ENCODE data around the gene HSPA6.
"Not testable (repeated sequence)": the region's sequence is repeated elsewhere in the genome, so short reads cannot be mapped to it uniquely, and the experiment has no call there.

Gene HSPA6

GRCh38 chr1:161505686-161506085 is 18.7 kb upstream of the HSPA6 start:
- no peak for DNase-seq

DNA sequence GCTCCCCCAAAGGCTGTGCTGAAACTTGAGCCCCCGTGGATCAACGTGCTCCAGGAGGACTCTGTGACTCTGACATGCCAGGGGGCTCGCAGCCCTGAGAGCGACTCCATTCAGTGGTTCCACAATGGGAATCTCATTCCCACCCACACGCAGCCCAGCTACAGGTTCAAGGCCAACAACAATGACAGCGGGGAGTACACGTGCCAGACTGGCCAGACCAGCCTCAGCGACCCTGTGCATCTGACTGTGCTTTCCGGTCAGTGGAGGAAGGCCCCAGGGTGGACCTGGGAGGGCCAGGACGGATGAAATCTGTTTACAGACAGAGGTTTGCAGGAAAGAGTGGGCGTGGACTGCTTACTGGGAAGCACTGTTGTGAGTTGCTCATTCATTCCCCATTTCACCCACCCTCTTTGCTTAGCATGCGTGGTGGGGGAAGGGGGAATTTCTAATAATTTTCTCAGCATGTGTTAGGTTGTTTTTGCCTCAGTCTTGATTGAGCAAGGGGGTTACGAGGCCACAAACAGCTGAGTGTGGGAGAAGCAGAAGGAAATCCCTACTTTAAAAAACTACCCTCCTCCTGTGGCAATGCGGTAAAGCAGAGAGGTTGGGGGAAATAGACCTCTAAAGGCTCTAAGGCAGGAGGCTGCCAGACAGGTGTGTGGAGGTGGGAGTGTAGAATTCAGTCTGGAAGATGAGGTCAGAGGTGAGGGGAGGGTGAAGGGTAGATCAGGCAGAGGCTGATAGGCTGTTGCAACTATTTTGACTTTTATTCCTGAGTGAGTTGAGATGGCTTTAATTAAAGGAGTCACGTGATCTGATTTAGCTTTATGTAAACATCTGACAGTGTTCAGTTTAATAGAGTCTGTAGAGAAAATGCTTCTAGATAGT is 17.8 kb upstream of the HSPA6 start:
- peak; percentile 78 to 82 for DNase-seq

DNA sequence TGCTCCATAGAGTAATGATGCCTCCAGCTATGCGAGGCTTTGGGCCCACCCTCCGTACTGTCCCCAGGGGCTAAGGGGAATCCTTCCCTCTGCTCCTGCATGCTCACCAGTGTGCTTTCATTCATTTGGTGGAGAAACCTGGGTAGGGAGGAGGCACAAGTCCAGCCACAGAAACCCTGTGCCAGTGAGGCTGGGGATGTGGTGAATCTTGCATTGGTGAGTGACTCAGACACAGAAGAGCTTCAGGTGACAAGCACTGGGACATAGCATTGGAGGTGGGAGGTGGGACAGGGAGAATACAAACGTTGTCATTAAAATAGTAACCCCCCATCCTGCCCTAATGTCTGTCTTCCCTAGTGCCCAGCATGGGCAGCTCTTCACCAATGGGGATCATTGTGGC is 13.9 kb upstream of the HSPA6 start:
- DNase-seq: no peak

DNA sequence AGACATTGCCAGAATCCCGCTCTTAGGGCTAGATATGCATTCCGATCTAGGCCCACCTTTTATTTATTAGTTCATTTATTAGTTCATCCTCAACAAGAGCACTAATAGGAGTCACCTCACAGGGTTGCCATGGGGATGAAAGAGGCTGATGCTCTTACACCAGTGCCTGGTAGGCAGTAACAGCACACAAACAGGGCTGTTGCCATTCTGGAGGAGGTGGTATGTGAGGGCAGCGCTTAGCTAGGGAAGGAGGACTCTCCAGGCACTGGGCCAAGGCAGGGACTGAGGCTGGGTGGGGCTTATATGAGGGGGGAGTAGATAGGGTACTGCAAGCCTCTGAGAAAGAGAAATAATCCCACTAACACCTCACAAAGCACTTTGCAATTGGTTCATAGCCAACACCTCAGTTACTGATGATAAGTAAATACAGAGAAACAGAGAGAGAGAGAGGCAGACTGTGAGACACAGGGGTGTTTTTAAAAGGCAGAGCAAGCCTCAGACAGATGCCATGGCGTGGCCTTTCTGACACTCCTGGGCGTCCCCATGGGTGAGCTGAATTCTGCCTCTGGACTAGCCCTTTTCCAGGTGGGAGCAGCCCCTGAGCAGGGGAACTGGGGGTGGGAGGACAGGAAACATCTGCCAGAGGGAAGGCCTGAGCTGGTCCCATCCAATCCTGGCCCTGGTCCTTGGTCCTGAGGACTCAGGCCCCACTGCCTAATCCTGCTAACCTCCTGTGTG is 13.2 kb upstream of the HSPA6 start:
- DNase-seq: no peak

DNA sequence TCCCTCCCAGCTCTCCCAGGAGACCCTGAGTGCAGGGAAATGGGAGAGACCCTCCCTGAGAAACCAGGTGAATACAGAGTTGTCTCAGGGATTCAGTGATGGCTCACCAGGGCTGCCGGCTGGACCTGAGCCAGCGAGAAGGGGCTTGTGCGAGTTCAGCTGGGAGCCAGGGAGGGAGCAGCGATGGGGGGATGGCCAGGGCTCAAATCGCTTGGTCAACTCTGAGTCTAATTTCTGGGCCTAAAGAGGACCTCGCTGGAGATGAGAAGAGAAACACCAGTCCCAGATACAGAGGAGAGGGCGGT is 12.6 kb upstream of the HSPA6 start:
- DNase-seq: no peak

DNA sequence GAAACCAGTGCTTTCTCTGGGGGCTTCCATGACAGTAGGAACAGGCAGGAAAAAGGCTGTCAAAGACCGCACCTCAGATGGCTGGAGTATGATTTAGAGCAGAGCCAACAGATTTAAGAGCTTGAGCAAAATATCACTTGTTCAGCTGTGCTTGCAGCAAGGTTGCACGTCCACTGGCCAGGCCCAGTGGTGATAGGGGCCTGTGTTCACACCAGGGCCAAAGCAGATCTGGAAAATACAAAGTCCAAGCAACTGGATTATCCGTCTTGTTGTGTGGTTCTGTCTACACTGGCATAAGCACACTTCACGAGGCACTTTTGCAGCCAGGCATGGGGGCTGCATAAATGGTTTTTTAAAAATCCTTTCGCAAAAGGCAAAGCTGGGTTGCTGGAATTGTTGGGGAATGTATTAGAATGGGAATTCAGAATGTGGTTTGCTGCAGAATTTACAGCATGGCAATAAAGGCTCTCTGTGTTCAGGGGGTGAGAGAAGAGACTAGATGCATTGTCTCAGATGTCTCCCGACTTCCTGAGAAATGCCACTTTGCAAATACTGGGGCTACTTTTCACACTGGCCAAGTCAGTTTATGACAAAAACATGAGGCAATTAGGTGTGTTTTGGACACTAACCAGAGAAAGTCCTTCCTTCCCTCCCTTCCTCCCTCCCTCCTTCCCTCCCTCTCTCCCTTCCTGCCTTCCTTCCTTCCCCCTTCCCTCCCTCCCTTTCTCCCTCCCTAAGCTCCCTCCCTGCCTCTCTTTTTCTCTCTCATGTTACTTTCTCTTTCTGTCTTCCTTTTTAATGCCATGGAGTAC is 11.5 kb upstream of the HSPA6 start:
- DNase-seq: not testable (repeated sequence)

DNA sequence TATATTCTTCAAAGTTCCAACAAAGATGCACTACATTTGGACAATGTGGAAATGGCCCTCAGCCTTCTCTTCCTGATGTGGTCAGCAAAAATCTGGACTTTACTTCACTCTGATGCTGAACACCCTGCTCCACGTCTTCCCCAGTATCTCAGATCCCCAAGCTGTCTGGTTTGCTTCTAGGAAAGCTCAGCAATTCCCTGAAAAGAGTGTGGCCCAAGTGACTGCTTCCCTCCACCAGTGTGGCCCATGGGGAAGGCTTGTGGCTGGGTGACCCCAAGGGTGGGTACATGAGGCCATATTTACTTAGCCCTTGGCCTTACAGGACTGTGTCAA is 10.9 kb upstream of the HSPA6 start:
- DNase-seq: not testable (repeated sequence)

- DNase-seq: not testable (repeated sequence)
These were observed 10.4 kb upstream of the HSPA6 start for GRCh38 chr1:161513953-161514352.

- not testable (repeated sequence) for DNase-seq
These were observed 1.1 kb upstream of the HSPA6 start for GRCh38 chr1:161523041-161523816.

GRCh38 chr1:161524742-161525291 is 477 bp downstream of the HSPA6 start:
- DNase-seq: not testable (repeated sequence)

DNA sequence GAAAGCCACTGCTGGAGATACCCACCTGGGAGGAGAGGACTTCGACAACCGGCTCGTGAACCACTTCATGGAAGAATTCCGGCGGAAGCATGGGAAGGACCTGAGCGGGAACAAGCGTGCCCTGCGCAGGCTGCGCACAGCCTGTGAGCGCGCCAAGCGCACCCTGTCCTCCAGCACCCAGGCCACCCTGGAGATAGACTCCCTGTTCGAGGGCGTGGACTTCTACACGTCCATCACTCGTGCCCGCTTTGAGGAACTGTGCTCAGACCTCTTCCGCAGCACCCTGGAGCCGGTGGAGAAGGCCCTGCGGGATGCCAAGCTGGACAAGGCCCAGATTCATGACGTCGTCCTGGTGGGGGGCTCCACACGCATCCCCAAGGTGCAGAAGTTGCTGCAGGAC is 981 bp downstream of the HSPA6 start:
- DNase-seq: not testable (repeated sequence)

DNA sequence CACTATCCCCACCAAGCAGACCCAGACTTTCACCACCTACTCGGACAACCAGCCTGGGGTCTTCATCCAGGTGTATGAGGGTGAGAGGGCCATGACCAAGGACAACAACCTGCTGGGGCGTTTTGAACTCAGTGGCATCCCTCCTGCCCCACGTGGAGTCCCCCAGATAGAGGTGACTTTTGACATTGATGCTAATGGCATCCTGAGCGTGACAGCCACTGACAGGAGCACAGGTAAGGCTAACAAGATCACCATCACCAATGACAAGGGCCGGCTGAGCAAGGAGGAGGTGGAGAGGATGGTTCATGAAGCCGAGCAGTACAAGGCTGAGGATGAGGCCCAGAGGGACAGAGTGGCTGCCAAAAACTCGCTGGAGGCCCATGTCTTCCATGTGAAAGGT is 1.6 kb downstream of the HSPA6 start:
- not testable (repeated sequence) for DNase-seq

GRCh38 chr1:161528550-161528949 is 4.2 kb downstream of the HSPA6 start:
- DNase-seq: peak; percentile 38 to 60

DNA sequence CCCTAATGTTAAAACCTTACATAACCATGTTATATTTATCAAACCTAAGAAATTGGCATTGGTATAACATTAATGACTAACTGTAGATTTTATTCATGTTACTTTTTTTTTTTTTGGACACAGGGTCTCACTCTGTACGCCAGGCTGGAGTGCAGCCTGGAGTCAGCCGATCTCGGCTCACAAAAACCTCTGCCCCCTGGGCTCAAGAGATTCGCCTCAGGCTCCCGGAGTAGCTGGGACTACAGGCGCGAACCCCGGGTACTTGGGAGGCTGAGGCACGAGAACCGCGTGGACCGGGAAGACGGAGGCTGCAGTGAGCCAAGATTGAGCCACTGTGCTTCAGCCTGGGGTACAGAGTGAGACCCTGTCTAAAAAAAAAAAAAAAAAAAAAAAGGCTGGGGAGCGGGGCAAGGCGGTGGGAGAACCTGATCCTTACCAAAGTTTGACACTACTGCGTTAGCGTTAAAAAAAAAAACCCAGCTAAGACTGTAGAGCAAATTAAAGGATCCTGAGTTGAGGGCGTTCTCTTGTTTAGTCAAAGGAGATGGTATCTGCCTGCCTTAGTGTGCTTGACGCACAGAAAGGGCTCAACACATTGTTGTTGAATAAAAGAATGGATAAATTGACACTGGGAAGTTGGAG is 5.2 kb downstream of the HSPA6 start:
- peak in 1 of 2 experiments; percentile 36 for DNase-seq

DNA sequence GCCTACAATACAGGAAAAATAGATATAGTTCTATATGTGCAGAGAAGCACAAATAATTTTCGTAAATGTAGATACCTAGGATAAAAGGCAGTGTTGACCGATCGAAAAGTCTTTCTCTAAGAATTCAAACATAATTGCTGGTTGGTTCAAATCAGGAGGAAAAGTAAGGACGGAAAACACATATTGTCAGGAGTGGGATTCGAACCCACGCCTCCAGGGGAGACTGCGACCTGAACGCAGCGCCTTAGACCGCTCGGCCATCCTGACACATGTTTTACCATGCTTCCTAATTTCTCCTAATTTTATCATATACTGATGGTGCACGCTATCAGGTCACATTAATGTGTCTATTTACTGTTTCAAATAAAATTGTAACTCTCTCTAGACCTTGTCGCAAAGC is 5.8 kb downstream of the HSPA6 start:
- peak; percentile 36 to 48 for DNase-seq

GRCh38 chr1:161530671-161531641 is 6.6 kb downstream of the HSPA6 start:
- DNase-seq: peak; percentile 91 to 92

DNA sequence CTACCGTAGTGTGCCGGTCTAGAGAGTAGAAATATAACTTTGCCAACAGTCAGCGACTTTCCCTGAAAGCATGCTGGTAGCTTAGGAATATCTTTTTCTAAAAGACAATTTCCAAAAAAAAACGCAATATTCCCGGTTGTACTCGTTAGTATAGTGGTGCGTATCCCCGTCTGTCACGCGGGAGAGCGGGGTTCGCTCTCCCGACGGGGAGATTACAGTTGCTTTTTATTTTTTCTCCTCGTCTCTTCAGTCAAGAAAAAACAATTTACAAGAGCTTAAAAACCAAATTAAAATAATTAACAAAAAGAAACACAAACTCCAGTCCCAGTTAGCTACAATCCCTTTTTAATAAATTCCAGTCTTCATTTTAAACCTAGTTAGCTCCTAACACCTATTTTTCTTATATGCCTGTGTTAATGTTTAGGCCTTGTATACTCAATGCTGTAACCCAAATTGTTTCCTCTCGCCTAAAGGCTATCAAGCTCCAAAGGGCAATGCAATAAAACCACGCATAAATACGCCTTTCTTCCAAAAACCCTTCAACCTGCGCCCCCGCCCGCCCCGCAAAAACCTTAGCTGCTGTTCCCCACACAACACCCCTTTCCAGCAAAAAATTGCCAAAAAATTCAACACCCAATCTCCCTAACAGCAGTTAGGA is 7.8 kb downstream of the HSPA6 start:
- no peak for DNase-seq

DNA sequence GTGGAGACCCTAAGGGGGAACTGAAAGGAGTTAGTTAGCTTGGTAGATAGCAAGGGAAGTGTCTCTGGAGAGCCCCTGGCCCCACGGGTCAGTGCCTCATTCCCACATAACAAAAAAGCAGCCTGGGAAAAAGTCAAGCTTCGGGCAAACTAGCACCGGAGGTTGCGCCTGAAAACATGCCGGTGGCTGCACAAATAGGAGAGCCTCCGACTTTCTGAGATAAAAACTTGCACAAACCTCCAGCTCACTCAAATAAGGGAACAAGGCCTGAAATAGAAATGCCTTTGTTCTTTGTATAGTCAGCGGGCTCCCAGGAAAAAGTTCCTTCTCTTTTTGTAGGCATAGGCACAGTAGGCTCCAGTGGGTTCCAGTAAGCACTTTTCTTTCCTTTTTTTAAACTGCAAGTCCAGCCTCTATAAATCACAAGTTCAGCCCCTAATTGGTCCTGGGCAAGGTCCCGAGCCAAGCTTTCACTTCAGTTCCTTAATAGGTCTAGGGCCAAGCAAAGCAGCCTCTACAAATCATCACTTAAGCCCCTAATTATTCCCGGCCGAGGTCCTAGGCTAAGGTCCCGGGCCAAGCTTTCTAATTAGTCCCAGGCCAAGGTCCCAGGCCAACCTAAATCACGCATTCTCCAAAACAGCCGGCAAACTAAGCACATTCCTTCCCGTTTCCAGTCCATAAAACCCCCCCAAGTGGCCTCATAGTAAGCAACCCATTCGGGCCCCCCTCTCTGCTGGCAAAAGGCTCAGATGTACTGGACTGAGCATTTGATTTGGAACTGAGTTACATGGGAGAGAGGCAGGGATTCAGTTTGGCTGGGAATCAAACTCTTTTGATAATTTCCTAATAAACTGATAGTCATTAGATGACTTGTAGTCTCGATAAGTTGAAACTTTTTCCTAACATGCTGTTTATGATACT is 8.6 kb downstream of the HSPA6 start:
- DNase-seq: not testable (repeated sequence)

All from AML-193 (cell line).